Cardiac septum (tissue), 1 donor: Measurements from ENCODE around the gene CFAP141. TPM values are rescaled to one million over a fixed set of nuclear protein-coding genes. Genes with fewer than 3 reads are reported as not detected.

Experiments used
- DNase-seq: peaks from one replicate; pipeline ENCODE4 v3.0.0-alpha.2; 2020; ENCODE audit warnings: low spot score
- intact Hi-C: fragments of 100-400 bp; cut with DNase I; formaldehyde crosslinking; loops from one replicate; pipeline ENCODE4 v1.14.0; 2022
- total RNA-seq: library from RNA; stranded (reverse); fragmentation: NEBNext Ultra II Directional; extraction: Animal tissue kit (Norgen Biotek cat#: 25700); gene quantifications from one replicate; pipeline ENCODE4 v1.2.1, GENCODE V29; 2021
- donor health status: DM: no; HTN: no; CAD: no.

CFAP141 gene
- total RNA-seq, 1 donor from 2014 or later: not detected

DNA sequence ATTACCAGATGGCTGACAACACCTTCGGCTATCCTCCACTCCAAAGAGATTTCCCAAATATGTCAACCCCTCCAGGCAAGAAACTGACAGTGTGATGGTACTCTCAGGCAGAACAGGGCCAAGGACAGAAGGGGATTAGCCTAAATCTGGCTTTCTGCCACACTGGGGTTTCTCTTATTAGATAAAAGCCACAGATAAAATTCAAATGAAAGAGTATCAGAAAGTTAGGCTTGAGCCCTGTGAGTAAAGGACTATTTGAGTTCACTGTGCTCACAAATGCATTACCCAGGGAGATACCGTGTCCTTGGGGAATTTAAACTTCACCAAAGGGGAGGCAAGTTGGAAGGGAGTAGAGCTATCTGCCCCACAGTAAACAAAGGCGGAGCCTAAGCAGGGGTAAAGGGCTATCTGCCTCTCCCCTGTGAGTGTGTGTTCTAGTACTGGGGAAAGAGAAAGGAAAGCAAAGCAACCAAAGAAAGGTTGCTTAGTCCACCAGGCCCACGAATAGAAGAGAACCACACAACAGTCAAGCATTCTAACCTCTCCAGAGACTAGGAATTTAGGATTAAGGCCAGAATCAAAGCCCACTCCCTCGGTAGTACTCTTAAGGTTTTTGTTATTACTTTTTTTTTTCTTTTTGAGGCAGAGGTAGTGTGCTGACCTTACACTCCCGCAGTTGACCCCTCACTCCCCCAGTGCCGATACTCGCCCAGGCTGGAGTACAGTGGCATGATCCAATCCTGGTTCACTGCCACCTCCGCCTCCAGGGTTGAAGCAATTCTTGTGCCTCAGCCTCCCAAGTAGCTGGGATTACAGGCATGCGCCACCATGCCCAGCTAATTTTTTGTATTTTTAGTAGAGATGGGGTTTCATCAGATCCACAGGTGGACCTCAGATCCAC is 27.0 kb downstream of the CFAP141 start:
- intact Hi-C loops: loop anchor here (10.0 kb wide), 1 partner anchor 184 kb away; the partner anchor contains the start of gene RPS27
- DNase-seq: no peak

DNA sequence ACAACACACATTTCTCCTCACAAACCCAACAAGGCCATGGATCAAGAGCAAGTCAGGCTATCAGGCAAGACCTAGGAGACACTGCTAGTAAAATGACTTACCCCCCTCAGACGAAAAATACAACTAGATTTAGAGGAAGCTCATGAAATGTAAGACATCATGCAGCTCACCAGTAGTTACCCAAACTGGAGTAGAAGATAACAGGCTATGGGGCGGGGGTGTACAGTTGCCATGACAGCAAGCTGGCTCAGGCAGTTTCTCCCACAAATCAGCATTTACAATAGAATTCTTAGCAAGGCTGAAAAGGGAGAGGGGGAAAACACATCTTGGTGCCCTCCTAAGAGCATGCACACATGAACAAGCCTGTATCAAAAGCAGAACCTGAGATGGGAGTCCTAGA is 28.1 kb downstream of the CFAP141 start:
- no peak for DNase-seq
- intact Hi-C loops: loop anchor here (10.0 kb wide), 1 partner anchor 183 kb away; the partner anchor contains the start of gene RPS27

DNA sequence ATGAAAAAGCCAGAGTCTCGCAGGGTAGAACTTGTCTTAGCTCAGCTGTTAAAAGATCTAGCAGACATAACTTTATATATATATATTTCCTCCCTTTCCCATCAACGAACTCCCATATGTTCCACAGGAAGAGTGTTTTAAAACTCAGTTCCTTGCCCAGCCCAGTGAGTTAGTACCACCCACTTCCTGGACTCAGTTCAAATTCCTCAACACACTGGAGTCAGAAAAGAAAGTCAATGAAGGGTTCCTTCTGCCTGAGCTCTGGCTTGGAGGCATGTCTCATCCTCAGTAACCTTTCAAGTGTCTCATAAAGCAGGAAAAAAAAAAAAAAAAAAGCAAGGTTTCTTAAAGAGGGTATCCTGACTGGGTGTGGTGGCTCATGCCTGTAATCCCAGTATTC is 29.8 kb downstream of the CFAP141 start:
- intact Hi-C loops: loop anchor here (10.0 kb wide), 1 partner anchor 182 kb away; the partner anchor contains the start of gene RPS27
- no peak for DNase-seq

DNA sequence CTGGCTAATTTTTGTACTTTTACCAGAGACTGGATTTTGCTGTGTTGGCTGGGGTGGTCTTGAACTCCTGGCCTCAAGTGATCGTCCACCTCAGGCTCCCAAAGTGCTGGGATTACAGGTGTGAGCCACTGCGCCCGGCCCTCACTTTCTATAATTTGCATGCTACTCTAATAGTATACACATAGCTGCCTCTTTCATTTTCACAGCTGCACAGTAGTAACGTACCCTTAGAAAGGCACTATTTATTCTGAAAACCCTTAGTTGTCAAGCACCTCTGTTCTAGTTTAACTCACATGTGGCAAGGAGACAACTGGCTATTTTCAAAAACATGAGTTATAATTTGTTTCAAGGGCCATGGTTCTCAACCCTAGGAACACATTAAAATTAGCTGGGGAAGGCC is 31.5 kb downstream of the CFAP141 start:
- intact Hi-C loops: loop anchor here (10.0 kb wide), 1 partner anchor 180 kb away; the partner anchor contains the start of gene RPS27
- no peak for DNase-seq

DNA sequence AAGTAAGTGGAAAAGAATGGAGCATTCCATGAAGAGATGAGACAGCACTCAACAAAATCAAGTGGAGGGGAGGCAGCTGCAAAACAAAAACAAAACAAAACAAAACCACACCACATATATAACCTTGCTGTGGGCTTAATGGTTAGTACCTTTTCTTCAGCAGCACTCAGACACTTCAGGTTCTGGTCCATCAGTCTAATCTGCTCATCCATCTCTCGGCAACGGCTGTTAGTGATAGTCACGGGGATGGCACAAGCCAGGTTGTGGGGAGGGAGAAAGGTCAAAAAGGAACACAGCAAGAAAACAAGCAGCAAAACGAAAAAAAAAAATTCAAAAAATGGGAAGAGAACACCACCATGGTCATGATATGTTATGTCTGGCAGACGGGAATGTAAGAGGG is 34.3 kb downstream of the CFAP141 start:
- intact Hi-C loops: loop anchor here (10.0 kb wide), 1 partner anchor 177 kb away; the partner anchor contains the start of gene RPS27
- DNase-seq: no peak

DNA sequence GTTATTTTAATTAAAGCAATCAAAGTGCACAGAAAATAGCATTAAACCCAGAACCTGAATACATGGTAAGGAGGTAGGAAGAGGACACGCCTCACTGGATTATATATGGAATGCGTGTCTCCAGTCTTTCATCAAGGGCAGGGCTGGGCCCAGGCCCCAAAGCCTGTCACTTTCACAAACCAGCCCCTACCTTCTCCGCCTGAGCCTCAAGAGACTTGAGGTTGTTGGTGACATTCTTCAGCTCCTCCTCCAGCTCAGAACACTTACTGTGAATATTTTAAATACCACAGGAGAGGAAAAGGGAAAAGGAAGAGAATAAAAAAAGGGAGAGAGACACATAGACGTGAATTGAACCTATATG is 34.9 kb downstream of the CFAP141 start:
- intact Hi-C loops: loop anchor here (10.0 kb wide), 1 partner anchor 176 kb away; the partner anchor contains the start of gene RPS27
- DNase-seq: no peak

DNA sequence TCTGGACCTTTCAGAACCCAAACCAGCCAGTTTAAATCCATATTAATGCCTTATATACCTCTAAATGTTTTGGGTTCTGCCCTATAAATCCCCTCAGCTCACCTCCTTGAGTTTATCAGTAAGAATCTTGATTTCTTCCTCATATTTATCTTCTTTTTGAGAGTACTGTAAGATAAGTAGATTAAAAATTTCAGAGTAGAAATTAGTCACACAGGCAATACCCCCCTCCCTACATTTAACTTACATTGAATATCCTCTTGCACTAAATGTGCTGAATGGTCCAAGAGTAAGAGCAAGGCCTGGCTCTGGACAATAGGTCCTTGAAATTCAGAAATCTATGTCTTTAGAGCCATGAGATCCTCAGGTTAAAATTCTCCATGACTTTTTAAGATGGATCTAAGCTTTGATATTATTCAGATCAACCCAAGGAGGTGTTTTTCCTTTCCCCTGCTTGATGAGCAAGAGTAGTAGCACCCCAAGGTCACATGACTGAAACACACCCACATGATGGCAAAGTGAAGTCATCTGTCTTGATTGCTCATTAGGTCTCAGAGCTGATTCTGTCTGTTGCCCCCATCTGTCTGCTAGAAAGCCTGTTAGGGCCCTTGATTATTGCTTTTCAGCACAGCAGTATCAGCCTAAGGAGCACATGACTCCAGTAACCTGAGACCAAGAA is 35.4 kb downstream of the CFAP141 start:
- no peak for DNase-seq
- intact Hi-C loops: loop anchor here (10.0 kb wide), 1 partner anchor 176 kb away; the partner anchor contains the start of gene RPS27

DNA sequence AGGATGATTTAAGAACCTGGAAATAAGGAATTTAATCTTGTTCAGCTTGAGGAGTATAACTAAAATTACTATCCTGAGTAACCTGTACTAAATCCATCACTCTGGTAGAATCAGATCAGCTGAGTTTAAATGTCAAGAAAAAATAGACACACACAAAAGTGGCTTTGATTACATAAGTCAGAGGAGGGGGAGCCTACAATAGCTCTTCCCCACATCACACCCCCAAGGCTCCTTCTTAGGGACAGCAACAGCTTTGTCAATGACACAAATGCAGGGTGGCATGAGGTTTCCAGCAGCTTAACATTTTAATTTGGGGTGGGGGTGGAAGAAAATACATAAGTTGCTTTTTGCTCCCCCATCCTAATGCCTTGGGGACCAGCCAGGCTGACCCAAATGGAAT is 38.7 kb downstream of the CFAP141 start:
- intact Hi-C loops: no loop called here
- DNase-seq: no peak

DNA sequence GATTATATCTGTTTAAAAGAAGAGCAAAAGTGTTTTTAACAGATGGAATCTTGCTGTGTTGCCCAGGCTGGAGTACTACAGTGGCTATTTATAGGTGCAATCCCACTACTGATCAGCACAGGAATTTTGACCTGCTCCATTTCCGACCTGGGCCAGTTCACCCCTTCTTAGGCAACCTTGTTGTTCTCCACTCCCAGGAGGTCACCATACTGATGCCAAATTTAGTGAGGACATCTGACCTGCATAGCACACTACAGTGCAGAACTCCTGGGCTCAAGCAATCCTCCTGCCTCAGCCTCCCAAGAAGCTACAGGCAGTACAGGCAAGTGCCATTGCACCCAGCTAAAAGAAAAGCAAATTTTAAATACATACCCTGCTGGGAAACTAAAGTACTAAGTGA is 39.9 kb downstream of the CFAP141 start:
- intact Hi-C loops: no loop called here

DNA sequence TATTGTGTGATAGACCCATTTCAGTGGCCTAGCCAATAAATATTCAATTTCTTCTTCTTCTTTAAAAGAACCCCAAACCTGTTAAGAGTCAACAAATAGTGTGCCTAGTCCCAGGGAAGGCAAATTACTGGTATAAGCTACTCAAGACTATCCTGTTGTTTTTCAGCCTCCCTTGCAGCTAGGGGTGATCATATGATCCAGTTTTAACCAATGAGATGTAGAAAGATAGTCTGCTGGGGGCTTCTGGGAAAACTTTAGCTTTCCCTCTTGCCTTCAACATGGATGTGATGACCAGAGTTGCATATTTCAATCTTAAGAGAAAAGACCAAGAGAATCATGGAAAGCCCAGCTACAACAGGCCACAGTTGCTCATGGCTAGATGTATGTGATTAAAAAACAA is 46.6 kb downstream of the CFAP141 start:
- no peak for DNase-seq
- intact Hi-C loops: no loop called here

More for the DNA sequence above, 39.9 kb downstream of the CFAP141 start:
- DNase-seq: no peak

DNA sequence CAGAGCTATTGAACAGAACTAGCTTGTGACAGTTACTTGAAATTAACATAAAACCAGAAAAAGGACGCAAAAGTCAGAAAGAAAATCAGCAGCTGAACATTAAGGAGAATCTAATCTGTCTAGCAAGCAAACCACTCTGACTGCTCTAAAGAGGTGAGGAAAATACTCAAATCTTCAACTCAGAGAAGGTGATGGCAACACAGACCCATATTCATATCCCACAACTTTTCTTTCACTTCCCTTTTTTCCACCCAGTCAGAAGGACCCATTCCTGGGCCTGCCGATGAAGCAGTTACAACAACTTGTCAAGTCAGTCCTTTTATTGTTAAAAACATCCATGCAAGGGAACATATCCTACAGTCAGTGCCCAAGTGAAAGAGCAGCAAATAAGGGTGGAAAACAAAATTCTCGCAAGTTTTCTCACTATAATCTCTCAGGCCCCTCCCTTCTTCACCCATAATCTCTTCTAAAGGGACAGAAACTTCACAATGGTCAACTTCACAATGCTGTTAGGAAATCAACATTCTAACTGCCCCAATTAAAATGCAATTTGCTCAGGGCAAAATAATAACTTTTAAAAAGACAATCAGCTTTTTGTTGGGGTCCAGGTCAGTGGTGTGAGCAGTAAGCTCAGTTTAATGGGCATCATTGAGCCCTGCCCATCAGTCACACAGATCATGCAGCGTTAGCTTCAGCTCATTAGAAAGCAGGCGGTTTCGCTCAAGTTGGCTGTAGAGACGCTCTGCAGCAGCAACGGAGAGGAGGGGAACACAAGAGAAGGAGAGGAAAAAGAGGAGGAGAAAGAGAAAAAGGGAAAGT is 47.6 kb downstream of the CFAP141 start:
- no peak for DNase-seq
- intact Hi-C loops: no loop called here

DNA sequence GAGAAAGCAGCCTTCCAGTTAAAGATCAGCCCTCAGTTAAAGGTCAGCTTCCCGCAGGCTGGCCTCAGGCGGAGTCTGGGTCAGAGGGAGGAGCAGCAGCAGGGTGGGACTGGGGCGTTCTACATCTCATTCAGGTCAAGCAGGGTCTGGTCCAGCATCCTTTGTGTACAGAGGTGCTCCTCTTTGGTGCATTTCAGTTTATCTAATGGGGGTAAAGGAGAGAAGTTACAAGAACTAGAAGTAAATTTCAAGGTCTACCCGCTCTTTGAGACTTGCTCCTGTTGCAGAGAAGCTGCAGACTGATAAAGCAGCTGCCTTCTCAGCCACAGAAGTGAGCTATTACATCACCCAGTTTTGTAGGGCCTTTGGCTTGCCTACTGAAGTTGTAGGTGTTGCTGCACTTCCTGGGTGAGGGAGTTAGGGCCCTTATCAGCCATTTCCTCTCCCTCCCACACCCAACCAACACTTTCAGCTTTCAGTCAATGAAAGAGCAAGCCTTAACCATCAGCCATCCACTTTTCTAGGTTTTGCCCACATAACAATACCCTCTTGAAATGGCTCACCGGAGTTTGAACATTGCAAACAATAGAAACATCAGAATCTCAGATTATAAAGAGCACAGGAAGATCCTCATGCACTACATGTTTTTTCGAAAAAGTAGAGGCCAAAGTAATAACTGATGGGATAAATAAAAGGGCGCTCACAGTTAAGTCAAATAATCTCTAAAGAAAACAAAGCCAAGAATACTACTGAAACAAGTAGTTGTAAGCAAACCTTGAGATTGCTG is 48.4 kb downstream of the CFAP141 start:
- no peak for DNase-seq
- intact Hi-C loops: no loop called here

DNA sequence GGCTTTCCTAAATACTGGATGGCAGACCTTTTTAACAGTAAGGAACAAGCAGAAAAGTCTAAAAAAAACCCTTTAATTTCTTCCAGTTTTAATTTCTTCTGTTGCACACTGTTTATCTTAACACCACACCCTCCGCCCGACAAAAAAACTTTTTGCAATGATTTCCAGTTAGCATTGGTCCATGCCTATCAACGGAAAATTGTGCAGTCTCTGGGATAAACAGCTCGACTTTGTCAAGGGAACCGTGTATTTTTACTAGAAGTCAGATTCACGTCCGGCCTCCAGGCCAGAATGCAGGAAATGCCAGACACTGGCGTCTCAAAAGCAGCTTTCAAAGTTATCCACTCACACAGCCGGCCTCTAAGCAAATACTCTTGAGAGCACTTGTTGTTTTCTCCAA is 50.9 kb downstream of the CFAP141 start:
- no peak for DNase-seq
- intact Hi-C loops: no loop called here

DNA sequence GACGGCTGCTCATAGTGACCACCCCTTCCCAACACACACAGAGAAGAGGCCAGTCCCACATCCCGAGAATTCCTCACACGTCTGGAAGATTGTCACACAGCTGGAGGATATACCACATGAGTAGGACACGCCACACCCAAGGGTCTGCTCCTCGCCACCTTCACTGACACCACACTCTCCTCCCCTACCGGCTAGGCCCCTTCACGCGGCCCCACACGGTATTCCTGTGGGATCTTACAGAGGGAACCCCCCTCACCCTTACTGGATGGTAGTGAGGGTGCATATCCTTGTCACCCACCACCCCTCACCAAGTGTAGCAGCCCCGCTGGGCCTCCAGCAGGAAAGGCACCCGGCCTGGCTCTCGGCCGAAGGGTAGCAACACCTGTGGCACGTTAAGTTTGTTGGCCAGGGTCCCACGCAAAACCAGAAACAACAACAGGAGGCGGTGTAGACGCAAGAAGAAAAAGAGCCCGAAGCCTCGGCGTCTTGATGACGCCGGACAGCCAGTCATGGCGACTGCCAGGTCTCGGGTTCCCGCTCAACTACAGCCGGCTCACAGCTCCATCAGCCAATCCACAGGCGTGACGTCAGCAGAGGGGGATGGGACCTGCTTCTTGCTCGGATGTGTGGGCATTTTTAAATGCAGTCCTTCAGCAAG is 51.5 kb downstream of the CFAP141 start, which contains the start of gene NUP210L:
TSS of gene NUP210L (minus strand) at position 540 of the 658 bp plus-strand sequence.
- intact Hi-C loops: no loop called here
- DNase-seq: no peak

DNA sequence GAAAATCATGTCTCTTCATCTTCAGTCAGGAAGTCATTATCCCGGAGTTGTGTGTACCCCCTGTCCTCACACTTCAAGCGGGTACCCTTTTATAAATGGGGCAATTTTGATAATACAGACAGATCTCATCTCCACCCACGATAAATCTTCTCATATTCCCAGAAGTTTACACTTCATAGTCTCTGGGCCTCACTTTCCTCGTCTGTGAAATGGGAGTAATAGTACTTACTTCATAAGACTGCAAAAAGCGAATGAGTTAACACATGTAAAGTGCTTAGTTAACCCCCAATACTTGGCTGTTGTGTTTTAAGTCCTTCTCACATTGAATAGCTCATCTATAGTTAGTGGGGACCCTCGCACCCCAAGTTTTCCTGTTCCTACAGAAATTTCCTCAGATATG is 52.1 kb downstream of the CFAP141 start:
- intact Hi-C loops: no loop called here

DNA sequence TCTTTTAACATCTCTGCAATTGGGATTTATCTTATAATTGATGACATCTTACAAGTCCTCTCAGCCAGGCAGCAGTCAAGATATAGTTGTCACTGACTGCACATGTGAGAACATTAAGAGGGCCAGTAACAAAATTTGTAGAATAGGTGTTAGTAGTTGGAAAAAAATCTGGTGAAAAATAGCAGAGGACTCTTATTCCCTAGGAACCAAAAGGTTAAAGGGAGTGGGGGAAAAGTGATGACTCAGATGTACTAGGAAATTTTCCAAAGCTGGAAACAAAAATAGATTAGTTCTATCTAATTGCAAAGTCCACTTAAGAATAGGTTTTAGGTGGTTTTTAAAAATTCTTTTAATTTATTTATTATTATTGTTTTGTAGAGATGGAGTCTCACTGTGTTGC is 54.8 kb downstream of the CFAP141 start:
- intact Hi-C loops: no loop called here
- DNase-seq: no peak

More for the DNA sequence above, 52.1 kb downstream of the CFAP141 start:
- DNase-seq: no peak
